SU-DHL-6 (cell line): ENCODE measurements around the gene LHX3.

Experiments used
- H2AFZ ChIP-seq: fragments of 200-600 bp; sonication (generic); 2 replicates; pipeline ENCODE4 v1.6.1; 2014; ENCODE audit warnings: low read depth, mild to moderate bottlenecking, moderate library complexity, mixed read lengths, antibody characterized with exemption, low read length; ENCODE audit not compliant: severe bottlenecking
- H3F3A ChIP-seq: fragments of 200-600 bp; shearing (Covaris generic); 2 replicates; pipeline ENCODE4 v1.6.0; 2016; ENCODE audit warnings: antibody characterized with exemption, mild to moderate bottlenecking; ENCODE audit not compliant: insufficient read depth
- H3K27ac ChIP-seq: fragments of 200-600 bp; sonication (generic); 2 replicates; pipeline ENCODE4 v1.5.1; 2016; ENCODE audit warnings: low read depth, mild to moderate bottlenecking, low read length, moderate library complexity, mixed read lengths
- H3K27me3 ChIP-seq: fragments of 200-600 bp; sonication (generic), shearing (Covaris generic); 2 replicates; pipeline ENCODE4 v1.6.0; 2014; ENCODE audit warnings: mild to moderate bottlenecking, low read length
- H3K36me3 ChIP-seq: fragments of 200-600 bp; sonication (generic); 2 replicates; pipeline ENCODE4 v1.6.1; 2014; ENCODE audit warnings: mild to moderate bottlenecking, low read length, mixed read lengths
- H3K4me2 ChIP-seq: fragments of 300-600, 200-600 bp; shearing (Covaris generic), sonication (generic); 2 replicates; pipeline ENCODE4 v1.6.0; 2014; ENCODE audit warnings: low read length, low read depth, mild to moderate bottlenecking; ENCODE audit not compliant: poor library complexity, severe bottlenecking
- H3K4me3 ChIP-seq: fragments of 200-600 bp; sonication (generic); 2 replicates; pipeline ENCODE4 v1.5.1; 2014; ENCODE audit warnings: antibody characterized with exemption, low read length, mild to moderate bottlenecking, mixed read lengths; ENCODE audit not compliant: insufficient read depth, poor library complexity, severe bottlenecking
- H3K79me2 ChIP-seq: fragments of 200-600 bp; sonication (generic); 2 replicates; pipeline ENCODE4 v1.6.1; 2014; ENCODE audit warnings: mild to moderate bottlenecking, low read length, moderate library complexity; ENCODE audit not compliant: insufficient read depth
- H3K9ac ChIP-seq: fragments of 200-600 bp; sonication (generic); 2 replicates; pipeline ENCODE4 v1.7.0; 2014; ENCODE audit warnings: mild to moderate bottlenecking, low read length
- H3K9me2 ChIP-seq: fragments of 200-600 bp; sonication (generic); replicated peaks from 2 replicates; pipeline ENCODE4 v1.6.1; 2014; ENCODE audit warnings: low read length; ENCODE audit not compliant: insufficient read depth
- H3K9me3 ChIP-seq: fragments of 200-600 bp; sonication (generic); 2 replicates; pipeline ENCODE4 v1.6.1; 2014; ENCODE audit warnings: low read length, mixed read lengths; ENCODE audit not compliant: insufficient read depth
- H4K20me1 ChIP-seq: fragments of 200-600 bp; sonication (generic); 2 replicates; pipeline ENCODE4 v1.6.1; 2014; ENCODE audit warnings: low read depth, mild to moderate bottlenecking, antibody characterized with exemption, low read length, moderate library complexity, mixed read lengths
- CTCF ChIP-seq: fragments of 200-600 bp; sonication (generic); IDR thresholded peaks from one replicate; pipeline ENCODE4 v1.5.1; 2017; ENCODE audit warnings: antibody characterized with exemption, mild to moderate bottlenecking, low read length, moderate library complexity; ENCODE audit not compliant: insufficient read depth, poor library complexity, severe bottlenecking
- EZH2phosphoT487 ChIP-seq: fragments of 200-600 bp; sonication (generic), shearing (Covaris generic); conservative IDR thresholded peaks from 2 replicates; pipeline ENCODE4 v1.6.1; 2018; ENCODE audit warnings: mild to moderate bottlenecking, antibody characterized with exemption, low read length, moderate library complexity, mixed read lengths

LHX3 gene

GRCh38 chr9:136169495-136169894 is 35.4 kb downstream of the LHX3 start:
- H3K36me3 ChIP-seq = no peaks in the 10 kb centered on the region
- no peaks in the 10 kb centered on the region for H3K27me3 ChIP-seq
- no peak overlapping the region for H3K27ac ChIP-seq
- H4K20me1 ChIP-seq = no peaks in the 10 kb centered on the region
- no peaks in the 10 kb centered on the region for H3F3A ChIP-seq
- no peaks in the 10 kb centered on the region for H3K79me2 ChIP-seq
- TF ChIP-seq EZH2phosphoT487 = no peak
- TF ChIP-seq CTCF = no peak
- no peak overlapping the region for H2AFZ ChIP-seq
- H3K9ac ChIP-seq = no peak overlapping the region
- H3K4me3 ChIP-seq = no peak overlapping the region
- H3K9me3 ChIP-seq = no peaks in the 10 kb centered on the region
- no peak overlapping the region for H3K4me2 ChIP-seq
- H3K9me2 ChIP-seq = no peaks in the 10 kb centered on the region

GRCh38 chr9:136163248-136163850 is 41.6 kb downstream of the LHX3 start:
- H3F3A ChIP-seq = no peaks in the 10 kb centered on the region
- no peaks in the 10 kb centered on the region for H3K9me3 ChIP-seq
- no peaks in the 10 kb centered on the region for H3K36me3 ChIP-seq
- H3K4me2 ChIP-seq = no peak overlapping the region
- no peaks in the 10 kb centered on the region for H3K79me2 ChIP-seq
- no peak overlapping the region for H3K4me3 ChIP-seq
- H4K20me1 ChIP-seq = no peaks in the 10 kb centered on the region
- no peak overlapping the region for H3K9ac ChIP-seq
- H2AFZ ChIP-seq = no peak overlapping the region
- TF ChIP-seq CTCF = no peak
- no peak for TF ChIP-seq EZH2phosphoT487
- H3K27ac ChIP-seq = no peak overlapping the region
- H3K27me3 ChIP-seq = no peaks in the 10 kb centered on the region
- H3K9me2 ChIP-seq = no peaks in the 10 kb centered on the region

- Histone ChIP-seq H3K4me3 (no peak overlapping the region), H3K27ac (no peak overlapping the region), H2AFZ (no peak overlapping the region), H3K27me3 (no peaks in the 10 kb centered on the region), H3K9ac (no peak overlapping the region), H3K36me3 (no peaks in the 10 kb centered on the region), H3F3A (no peaks in the 10 kb centered on the region), H3K9me3 (no peaks in the 10 kb centered on the region), H4K20me1 (no peaks in the 10 kb centered on the region), H3K79me2 (no peaks in the 10 kb centered on the region), H3K4me2 (no peak overlapping the region), H3K9me2 (no peaks in the 10 kb centered on the region)
- TF ChIP-seq EZH2phosphoT487 (no peak), CTCF (no peak)
Measured at GRCh38 chr9:136160995-136161610, 43.8 kb downstream of the LHX3 start.
